GM23338 (cell line): Measurements from ENCODE around the gene PHOX2A. TPM values are rescaled to one million over a fixed set of nuclear protein-coding genes. Genes with fewer than 3 reads are reported as not detected.

Experiments
- ATAC-seq: fragments of 200-7000 bp; cut with Tn5 transposase; 3 replicates; pipeline ENCODE4 v1.9.1; 2020
- DNase-seq: peaks from one replicate; pipeline ENCODE4 v3.0.0-alpha.2; 2015; ENCODE audit warnings: low spot score
- H2AFZ ChIP-seq: fragments of 200-600 bp; sonication (generic); 2 replicates; pipeline ENCODE4 v1.8.0; 2016; ENCODE audit warnings: antibody characterized with exemption, mild to moderate bottlenecking, moderate library complexity
- H3F3A ChIP-seq: fragments of 200-600 bp; sonication (generic); replicated peaks from 2 replicates; pipeline ENCODE4 v1.8.0; 2017; ENCODE audit warnings: antibody characterized with exemption, mixed run types, low read depth
- H3K27ac ChIP-seq: fragments of 200-600 bp; sonication (generic); 2 replicates; pipeline ENCODE4 v1.6.1; 2016; ENCODE audit warnings: low read depth
- H3K27me3 ChIP-seq: fragments of 200-600 bp; sonication (generic); 2 replicates; pipeline ENCODE4 v1.8.0; 2016; ENCODE audit warnings: mild to moderate bottlenecking, mixed run types, moderate library complexity; ENCODE audit not compliant: insufficient read depth
- H3K36me3 ChIP-seq: fragments of 200-600 bp; sonication (generic); 2 replicates; pipeline ENCODE4 v1.8.0; 2016; ENCODE audit warnings: mild to moderate bottlenecking; ENCODE audit not compliant: insufficient read depth
- H3K4me1 ChIP-seq: fragments of 200-600 bp; sonication (generic); 2 replicates; pipeline ENCODE4 v1.8.0; 2016; ENCODE audit warnings: mild to moderate bottlenecking, moderate library complexity; ENCODE audit not compliant: insufficient read depth
- H3K4me2 ChIP-seq: fragments of 200-600 bp; sonication (generic); 2 replicates; pipeline ENCODE4 v1.7.1; 2017; ENCODE audit warnings: mixed run types
- H3K4me3 ChIP-seq: fragments of 200-600 bp; sonication (generic); 2 replicates; pipeline ENCODE4 v1.6.1; 2016; ENCODE audit warnings: mixed run types
- H3K79me2 ChIP-seq: fragments of 200-600 bp; sonication (generic); replicated peaks from 2 replicates; pipeline ENCODE4 v1.8.0; 2017; ENCODE audit warnings: mild to moderate bottlenecking; ENCODE audit not compliant: insufficient read depth
- H3K9me2 ChIP-seq: fragments of 200-600 bp; sonication (generic); 2 replicates; pipeline ENCODE4 v1.8.0; 2017; ENCODE audit not compliant: insufficient read depth
- H4K20me1 ChIP-seq: fragments of 200-600 bp; sonication (generic); replicated peaks from 2 replicates; pipeline ENCODE4 v1.8.0; 2017; ENCODE audit warnings: mild to moderate bottlenecking; ENCODE audit not compliant: insufficient read depth
- H3K27ac Mint-ChIP-seq: 2 replicates; pipeline ENCODE4 v1.8.0; 2020; ENCODE audit warnings: inconsistent platforms, mild to moderate bottlenecking, moderate library complexity, mixed read lengths
- H3K27me3 Mint-ChIP-seq: 3 replicates; pipeline ENCODE4 v1.8.0; 2022; ENCODE audit warnings: low read depth, mild to moderate bottlenecking, moderate library complexity, mixed read lengths, inconsistent platforms; ENCODE audit not compliant: insufficient read depth, poor library complexity
- H3K36me3 Mint-ChIP-seq: 3 replicates; pipeline ENCODE4 v1.8.0; 2021; ENCODE audit warnings: low read depth, mild to moderate bottlenecking, inconsistent platforms, moderate library complexity, mixed read lengths
- H3K4me1 Mint-ChIP-seq: 3 replicates; pipeline ENCODE4 v1.8.0; 2020; ENCODE audit warnings: mild to moderate bottlenecking, inconsistent platforms, mixed read lengths
- H3K4me3 Mint-ChIP-seq: 3 replicates; pipeline ENCODE4 v1.8.0; 2021; ENCODE audit warnings: moderate library complexity, mild to moderate bottlenecking, inconsistent platforms, mixed read lengths
- H3K9me3 Mint-ChIP-seq: 3 replicates; pipeline ENCODE4 v1.8.0; 2020; ENCODE audit warnings: moderate library complexity, mild to moderate bottlenecking, inconsistent platforms, mixed read lengths
- CTCF ChIP-seq, 2 experiments: fragments of 200-600 bp in 1 of 2; sonication (generic) in 1 of 2; conservative IDR thresholded peaks; 2 replicates each; pipeline versions ENCODE4 v1.5.1 to v1.6.1; 2016 to 2017; ENCODE audit warnings: antibody characterized with exemption in 2 of 2, low read depth in 2 of 2, mild to moderate bottlenecking in 2 of 2, moderate library complexity in 1 of 2
- ETS1 ChIP-seq: IDR thresholded peaks from 2 replicates; pipeline ENCODE4 v1.6.1; 2016; ENCODE audit warnings: antibody characterized with exemption
- EZH2phosphoT487 ChIP-seq: fragments of 200-600 bp; sonication (generic); IDR thresholded peaks from one replicate; pipeline ENCODE4 v1.8.1; 2018; ENCODE audit warnings: antibody characterized with exemption; ENCODE audit not compliant: unreplicated experiment
- REST ChIP-seq: IDR thresholded peaks from one replicate; pipeline ENCODE4 v1.6.1; 2018; ENCODE audit warnings: antibody characterized with exemption; ENCODE audit not compliant: unreplicated experiment
- ZNF114 ChIP-seq: fragments of 250-450 bp; sonication (Bioruptor Pico); IDR thresholded peaks from 2 replicates; pipeline ENCODE4 v1.5.0; 2020; ENCODE audit warnings: mild to moderate bottlenecking, moderate library complexity
- polyA plus RNA-seq: library from polyadenylated mRNA; unstranded; fragments of >200 nt; fragmentation: Nextera tagmentation; extraction: Ambion mirVana; gene quantifications from 2 replicates; pipeline ENCODE4 v1.2.1, GENCODE V29; 2016
- total RNA-seq: library from RNA; depleted of rRNA; stranded (reverse); fragments of >200 nt; shearing (Covaris generic); gene quantifications from 2 replicates; pipeline ENCODE4 v1.2.3, GENCODE V29; 2014

The PHOX2A gene
- total and polyA plus RNA-seq, 2 experiments from 2014 or later, result 0.31 TPM; not detected in 1

- no peak for TF ChIP-seq CTCF (conservative IDR thresholded peaks at IDR 0.05; ENCODE audit: low read depth in 2 of 2)
- no peak for TF ChIP-seq REST
- TF ChIP-seq EZH2phosphoT487, result no peak
- no peak for TF ChIP-seq ETS1
These were observed 30.5 kb upstream of the PHOX2A start (continued) for GRCh38 chr11:72274435-72274834.

GRCh38 chr11:72271980-72272379, 28.0 kb upstream of the PHOX2A start:
- H3K4me3 Mint-ChIP-seq, result no peak overlapping the region
- no peak for TF ChIP-seq ZNF114
- no peak for TF ChIP-seq REST
- no peak for TF ChIP-seq ETS1
- no peak for TF ChIP-seq CTCF (conservative IDR thresholded peaks at IDR 0.05; ENCODE audit: low read depth in 2 of 2)

More at GRCh38 chr11:72271980-72272379, 28.0 kb upstream of the PHOX2A start:
- no peak overlapping the region for H3K4me3 ChIP-seq
- H4K20me1 ChIP-seq, result no peaks in the 10 kb centered on the region
- no peaks in the 10 kb centered on the region for H3K4me1 Mint-ChIP-seq
- no peak overlapping the region for H3K27ac Mint-ChIP-seq
- no peaks in the 10 kb centered on the region for H3K9me3 Mint-ChIP-seq
- no peaks in the 10 kb centered on the region for H3K9me2 ChIP-seq
- DNase-seq, result no peak
- H3F3A ChIP-seq, result no peaks in the 10 kb centered on the region
- no peak overlapping the region for H3K27ac ChIP-seq
- peaks cover 6% of the 10 kb centered on the region for H3K27me3 Mint-ChIP-seq
- H3K27me3 ChIP-seq, result no peaks in the 10 kb centered on the region
- H3K36me3 Mint-ChIP-seq, result no peaks in the 10 kb centered on the region
- H3K4me2 ChIP-seq, result no peak overlapping the region
- no peaks in the 10 kb centered on the region for H3K79me2 ChIP-seq
- no peaks in the 10 kb centered on the region for H3K4me1 ChIP-seq
- no peak overlapping the region for H2AFZ ChIP-seq
- H3K36me3 ChIP-seq, result no peaks in the 10 kb centered on the region
- no peak for ATAC-seq
